OCI-LY7 (cell line): ENCODE measurements around the gene MIPEP. TPM values are rescaled to one million over a fixed set of nuclear protein-coding genes. Genes with fewer than 3 reads are reported as not detected.

Source experiments
- BruUV-seq: library from RNA; stranded (reverse); fragments of 400-500 nt; replicated peaks from 2 replicates; lab custom pipeline; 2021; lab: Mats Ljungman, UMichigan
- CTCF ChIA-PET: fragments of 300-600 bp; sonication (Branson Sonifier 250); formaldehyde crosslinking; loops from one replicate; lab custom pipeline; 2022; ENCODE audit warnings: antibody characterized with exemption; ENCODE audit not compliant: unreplicated experiment; lab: Charles Lee
- POLR2A ChIA-PET: fragments of 300-600 bp; sonication (Branson Sonifier 250); formaldehyde crosslinking; loops from one replicate; lab custom pipeline; 2022; ENCODE audit warnings: antibody characterized with exemption; lab: Charles Lee
- DNase-seq: peaks from one replicate; pipeline ENCODE4 v3.0.0-alpha.2; 2015; ENCODE audit warnings: low spot score
- H2AFZ ChIP-seq: fragments of 200-600 bp; sonication (generic), shearing (Covaris generic); 2 replicates; pipeline ENCODE4 v1.6.1; 2014; ENCODE audit warnings: mild to moderate bottlenecking, antibody characterized with exemption, low read length, moderate library complexity
- H3K27ac ChIP-seq: fragments of 200-600 bp; sonication (generic); 2 replicates; pipeline ENCODE4 v1.5.1; 2014; ENCODE audit warnings: mixed run types, low read depth, mild to moderate bottlenecking, moderate library complexity, low read length, inconsistent platforms; ENCODE audit not compliant: poor library complexity, severe bottlenecking
- H3K36me3 ChIP-seq: fragments of 200-600 bp; sonication (generic); 2 replicates; pipeline ENCODE4 v1.6.1; 2014; ENCODE audit warnings: mild to moderate bottlenecking, antibody characterized with exemption, low read length, moderate library complexity, mixed read lengths; ENCODE audit not compliant: insufficient read depth
- H3K4me1 ChIP-seq: fragments of 200-600 bp; sonication (generic); 2 replicates; pipeline ENCODE4 v1.5.1; 2014; ENCODE audit warnings: mild to moderate bottlenecking, low read length; ENCODE audit not compliant: insufficient read depth, poor library complexity, severe bottlenecking
- H3K4me2 ChIP-seq: fragments of 200-600 bp; sonication (generic); 2 replicates; pipeline ENCODE4 v1.6.1; 2014; ENCODE audit warnings: mild to moderate bottlenecking, low read length
- H3K4me3 ChIP-seq: fragments of 200-600 bp; sonication (generic); 2 replicates; pipeline ENCODE4 v1.5.1; 2014; ENCODE audit warnings: mild to moderate bottlenecking, low read depth, low read length; ENCODE audit not compliant: poor library complexity, severe bottlenecking
- H3K79me2 ChIP-seq: fragments of 200-600 bp; sonication (generic); 2 replicates; pipeline ENCODE4 v1.6.1; 2016; ENCODE audit warnings: low read depth, mild to moderate bottlenecking, low read length, moderate library complexity, mixed read lengths; ENCODE audit not compliant: insufficient read depth
- H3K9me2 ChIP-seq: fragments of 200-600 bp; sonication (generic); 2 replicates; pipeline ENCODE4 v1.6.1; 2016; ENCODE audit warnings: mild to moderate bottlenecking, low read length, mixed read lengths; ENCODE audit not compliant: insufficient read depth
- H3K9me3 ChIP-seq: fragments of 200-600 bp; sonication (generic); 2 replicates; pipeline ENCODE4 v1.6.1; 2014; ENCODE audit warnings: mild to moderate bottlenecking, mixed run types, low read length, mixed read lengths
- H4K20me1 ChIP-seq: fragments of 200-600 bp; sonication (generic); 2 replicates; pipeline ENCODE4 v1.6.1; 2014; ENCODE audit warnings: mild to moderate bottlenecking, antibody characterized with exemption, low read length, moderate library complexity, mixed read lengths; ENCODE audit not compliant: insufficient read depth
- CTCF ChIP-seq: fragments of 200-600 bp; sonication (generic); conservative IDR thresholded peaks from 2 replicates; pipeline ENCODE4 v1.5.1; 2014; ENCODE audit warnings: mild to moderate bottlenecking, antibody characterized with exemption, low read length, moderate library complexity, mixed read lengths
- EZH2phosphoT487 ChIP-seq: fragments of 200-600 bp; sonication (generic); IDR thresholded peaks from 2 replicates; pipeline ENCODE4 v1.6.1; 2018; ENCODE audit warnings: low read depth, borderline replicate concordance, mild to moderate bottlenecking, mixed run types, antibody characterized with exemption, low read length, moderate library complexity, mixed read lengths
- intact Hi-C: fragments of 100-400 bp; cut with micrococcal nuclease; formaldehyde crosslinking; loops from one replicate; pipeline ENCODE4 v1.10.0; 2022; ENCODE audit not compliant: unreplicated experiment
- total RNA-seq, 2 experiments: library from RNA; depleted of rRNA in 1 of 2; stranded (reverse); fragments of >200 nt in 1 of 2; shearing (Covaris generic) in 1 of 2; gene quantifications; 2 replicates each; pipeline ENCODE4 v1.2.3, GENCODE V29; 2014 to 2022

Gene MIPEP
- total RNA-seq, 2 experiments from 2014 or later = 13.5 to 15.7 TPM

GRCh38 chr13:23770428-23770827 is 118.8 kb downstream of the MIPEP start:
- H2AFZ ChIP-seq = no peak overlapping the region
- no peaks in the 10 kb centered on the region for H3K36me3 ChIP-seq
- H3K79me2 ChIP-seq = no peaks in the 10 kb centered on the region
- CTCF ChIA-PET = no interaction called here
- no peak overlapping the region for H3K4me3 ChIP-seq
- intact Hi-C loops = loop anchor here (10.0 kb wide), 1 partner anchor 396 kb away; no protein-coding TSS in a partner anchor
- no peaks in the 10 kb centered on the region for H3K9me3 ChIP-seq
- no peak for DNase-seq
- no peak overlapping the region for H3K4me2 ChIP-seq
- no peaks in the 10 kb centered on the region for H4K20me1 ChIP-seq
- H3K9me2 ChIP-seq = no peaks in the 10 kb centered on the region
- BruUV-seq = no TSS peak
- H3K27ac ChIP-seq = no peak overlapping the region
- no peak for TF ChIP-seq EZH2phosphoT487
- peak; percentile 39; the same call in 1 of the 2 replicates for TF ChIP-seq CTCF
- POLR2A ChIA-PET = no interaction called here
- H3K4me1 ChIP-seq = peaks cover 13% of the 10 kb centered on the region

DNA sequence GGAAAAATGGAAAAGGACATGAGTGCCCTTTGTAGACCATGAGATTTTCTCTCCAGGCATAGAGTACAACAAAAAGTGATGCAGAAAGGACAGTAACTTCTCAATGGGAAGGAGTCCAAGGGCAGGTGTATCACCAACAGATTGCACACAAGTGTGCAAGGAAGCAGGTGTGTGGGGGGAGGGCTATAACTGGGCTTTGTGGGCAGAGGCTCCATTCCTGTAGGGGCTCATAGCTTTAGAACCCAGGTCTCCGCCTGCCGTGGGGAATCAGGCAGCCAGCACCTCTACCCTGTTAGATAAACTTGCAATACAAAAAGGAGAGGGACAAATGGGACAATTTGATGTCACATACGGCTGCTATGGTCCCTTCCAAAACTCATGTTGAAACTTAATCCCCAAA is 119.8 kb downstream of the MIPEP start:
- CTCF ChIA-PET = no interaction called here

More for the DNA sequence above, 119.8 kb downstream of the MIPEP start:
- peaks cover 23% of the 10 kb centered on the region for H3K4me1 ChIP-seq
- no peak overlapping the region for H3K4me3 ChIP-seq
- no peak for DNase-seq
- H3K9me2 ChIP-seq = no peaks in the 10 kb centered on the region
- no peaks in the 10 kb centered on the region for H4K20me1 ChIP-seq
- H3K9me3 ChIP-seq = no peaks in the 10 kb centered on the region
- POLR2A ChIA-PET = no interaction called here
- no peak overlapping the region for H3K27ac ChIP-seq
- intact Hi-C loops = no loop called here
- no TSS peak for BruUV-seq
- TF ChIP-seq EZH2phosphoT487 = no peak
- no peak for TF ChIP-seq CTCF
- no peaks in the 10 kb centered on the region for H3K79me2 ChIP-seq
- H3K4me2 ChIP-seq = no peak overlapping the region
- no peaks in the 10 kb centered on the region for H3K36me3 ChIP-seq
- H2AFZ ChIP-seq = no peak overlapping the region
